Left kidney (tissue), 2 donors: ENCODE measurements around the gene IRX1. TPM values are rescaled to one million over a fixed set of nuclear protein-coding genes. Genes with fewer than 3 reads are reported as not detected.

Experiments used
- DNase-seq: peaks from one replicate; pipeline ENCODE4 v3.0.0-alpha.2; 2013
- polyA plus RNA-seq: library from polyadenylated mRNA; unstranded; fragments of 120-200 nt; gene quantifications from one replicate; pipeline ENCODE4 v1.2.1, GENCODE V29; 2013; ENCODE audit not compliant: insufficient read length

Gene IRX1
- polyA plus RNA-seq, 1 donor: 23.9 TPM

- no peak for DNase-seq
Measured at GRCh38 chr5:3639175-3639574, 43.5 kb downstream of the IRX1 start.

GRCh38 chr5:3642231-3642630 is 46.6 kb downstream of the IRX1 start:
- DNase-seq: no peak

- DNase-seq: no peak
Measured at GRCh38 chr5:3650320-3650719, 54.7 kb downstream of the IRX1 start.

- no peak for DNase-seq
Measured at GRCh38 chr5:3650868-3651267, 55.2 kb downstream of the IRX1 start.
